K562 (cell line): ENCODE measurements around the gene TOR1AIP1. TPM values are rescaled to one million over a fixed set of nuclear protein-coding genes. Genes with fewer than 3 reads are reported as not detected.

Experiments
- CBFA2T3 ChIP-seq: fragments of 450-650 bp; IDR thresholded peaks from 2 replicates; pipeline ENCODE4 v1.6.1; 2017
- CEBPG ChIP-seq, 3 experiments: fragments of 200-800 bp in 1 of 3; sonication (Bioruptor generic) in 1 of 3; sonication (generic) in 1 of 3; formaldehyde crosslinking in 1 of 3; IDR thresholded peaks in 2 of 3; conservative IDR thresholded peaks in 1 of 3; 2 replicates each; pipeline versions ENCODE4 v1.6.1 to v1.8.0; 2016 to 2022; ENCODE audit warnings: missing compliant biosample characterization in 2 of 3, missing genetic modification characterization in 2 of 3, mild to moderate bottlenecking in 1 of 3, missing genetic modification reagents in 1 of 3
- EHMT2 ChIP-seq: fragments of 450-650 bp; IDR thresholded peaks from 2 replicates; pipeline ENCODE4 v1.6.1; 2018; ENCODE audit warnings: antibody characterized with exemption
- KHSRP ChIP-seq: fragments of 450-650 bp; IDR thresholded peaks from 2 replicates; pipeline ENCODE4 v1.6.1; 2017
- L3MBTL2 ChIP-seq: fragments of 450-650 bp; IDR thresholded peaks from 2 replicates; pipeline ENCODE4 v1.6.1; 2016; ENCODE audit warnings: mild to moderate bottlenecking, moderate library complexity
- MYBL2 ChIP-seq, 2 experiments: fragments of 450-650 bp in 1 of 2; sonication (generic) in 1 of 2; formaldehyde crosslinking in 1 of 2; IDR thresholded peaks; 2 replicates each; pipeline versions ENCODE4 v1.6.1 to v1.8.1; 2017 to 2022; ENCODE audit warnings: borderline replicate concordance in 1 of 2, inconsistent platforms in 1 of 2, low read depth in 1 of 2, mild to moderate bottlenecking in 1 of 2, missing genetic modification reagents in 1 of 2, moderate library complexity in 1 of 2
- PBX2 ChIP-seq, 2 experiments: IDR thresholded peaks in 1 of 2; conservative IDR thresholded peaks in 1 of 2; 2 replicates each; pipeline ENCODE4 v1.6.1; 2016; ENCODE audit warnings: low read depth in 2 of 2, mild to moderate bottlenecking in 1 of 2, missing compliant biosample characterization in 1 of 2, missing genetic modification characterization in 1 of 2, moderate library complexity in 1 of 2
- PHF20 ChIP-seq: fragments of 450-650 bp; IDR thresholded peaks from 2 replicates; pipeline ENCODE4 v1.6.1; 2018; ENCODE audit not compliant: partially characterized antibody
- PRDM10 ChIP-seq: fragments of 450-650 bp; IDR thresholded peaks from 2 replicates; pipeline ENCODE4 v1.6.1; 2018; ENCODE audit not compliant: partially characterized antibody
- RERE ChIP-seq: sonication (generic); formaldehyde crosslinking; IDR thresholded peaks from 2 replicates; pipeline ENCODE4 v1.8.0; 2023; ENCODE audit warnings: missing genetic modification reagents, mild to moderate bottlenecking, borderline replicate concordance
- RFX7 ChIP-seq: fragments of 250-450 bp; sonication (Bioruptor Pico); IDR thresholded peaks from 2 replicates; pipeline ENCODE4 v1.5.1; 2021; ENCODE audit warnings: mild to moderate bottlenecking
- SMARCE1 ChIP-seq: fragments of 450-650 bp; IDR thresholded peaks from 2 replicates; pipeline ENCODE4 v1.7.1; 2016; ENCODE audit warnings: mild to moderate bottlenecking
- TAF7 ChIP-seq: fragments of 450-650 bp; IDR thresholded peaks from 2 replicates; pipeline ENCODE4 v1.6.1; 2016; ENCODE audit warnings: missing genetic modification characterization, missing compliant biosample characterization
- TCFL5 ChIP-seq: fragments of 250-450 bp; sonication (Bioruptor Pico); conservative IDR thresholded peaks from 2 replicates; pipeline ENCODE4 v1.6.1; 2021; ENCODE audit warnings: mild to moderate bottlenecking, moderate library complexity, matching md5 sums
- ZNF76 ChIP-seq: fragments of 250-450 bp; sonication (Bioruptor Pico); IDR thresholded peaks from 2 replicates; pipeline ENCODE4 v1.4.0; 2020; ENCODE audit warnings: mild to moderate bottlenecking, moderate library complexity, borderline replicate concordance
- polyA plus RNA-seq, 8 experiments: library from polyadenylated mRNA; depleted of rRNA in 4 of 8; stranded (reverse) in 5 of 8; unstranded in 3 of 8; fragments of >200 nt; fragmentation: Nextera tagmentation in 2 of 8; fragmentation: Illumina TruSeq in 1 of 8; extraction: Ambion mirVana in 2 of 8; extraction: Trizol in 1 of 8; gene quantifications; 2 replicates each; pipeline versions ENCODE4 v1.2.1 to v1.2.3, GENCODE V29; 2011 to 2014; ENCODE audit warnings: inconsistent platforms in 1 of 8, missing spikeins in 1 of 8
- total RNA-seq, 7 experiments: library from RNA; depleted of rRNA in 6 of 7; stranded (reverse); fragments of >200 nt in 6 of 7; fragmentation: Illumina TruSeq in 2 of 7; extraction: Trizol in 2 of 7; gene quantifications; 2 replicates each; pipeline versions ENCODE4 v1.2.1 to v1.2.3, GENCODE V29; 2011 to 2021; ENCODE audit warnings: low replicate concordance in 1 of 7

The TOR1AIP1 gene
- total and polyA plus RNA-seq, 9 of the 15 experiments (the other 6 are each of a cell fraction or from before 2014, with no cell fraction given): 18.1 to 46.9 (median 35.5) TPM

GRCh38 chr1:179953974-179954492 is 71.9 kb downstream of the TOR1AIP1 start (continued):
- TF ChIP-seq RERE (CRISPR knock-in tag): no peak
- TF ChIP-seq EHMT2: 0 out of 2 replicates have a peak, but pooled peaks have one; percentile 18
- TF ChIP-seq TCFL5 (CRISPR knock-in tag): no peak
- no peak for TF ChIP-seq PBX2 (CRISPR knock-in tag; IDR thresholded peaks at IDR 0.05; ENCODE audit: low read depth)
- TF ChIP-seq PBX2 (tag; conservative IDR thresholded peaks at IDR 0.05; ENCODE audit: low read depth): peak; percentile 56
- peak; percentile 26; the same call in 1 of the 2 replicates for TF ChIP-seq KHSRP
- TF ChIP-seq CEBPG (CRISPR knock-in tag; IDR thresholded peaks at IDR 0.05): peak; percentile 30; the same call in 1 of the 2 replicates
- TF ChIP-seq CEBPG (tag; conservative IDR thresholded peaks at IDR 0.05 in 1 of 2, IDR thresholded peaks at IDR 0.05 in 1 of 2): peak; percentile 24 to 68; a peak in 2 of 4 replicates
- no peak for TF ChIP-seq RFX7 (CRISPR knock-in tag)
- peak; percentile 80; the same call in 1 of the 2 replicates for TF ChIP-seq MYBL2 (IDR thresholded peaks at IDR 0.05; ENCODE audit: low read depth)
- TF ChIP-seq MYBL2 (CRISPR knock-in tag; IDR thresholded peaks at IDR 0.05; ENCODE audit: borderline replicate concordance): no peak
- peak; percentile 34; the same call in 1 of the 2 replicates for TF ChIP-seq TAF7 (tag)
- peak; percentile 91 for TF ChIP-seq L3MBTL2
- peak; percentile 13; the same call in 1 of the 2 replicates for TF ChIP-seq CBFA2T3
- TF ChIP-seq PRDM10: peak; percentile 97
- peak; percentile 10 for TF ChIP-seq PHF20
- peak; percentile 61; the same call in 1 of the 2 replicates for TF ChIP-seq SMARCE1
- 0 out of 2 replicates have a peak, but pooled peaks have one; percentile 9 for TF ChIP-seq ZNF76 (CRISPR knock-in tag)
